Natural killer cell (primary cell): ENCODE data around the gene GPR142. TPM values are rescaled to one million over a fixed set of nuclear protein-coding genes. Genes with fewer than 3 reads are reported as not detected.

ENCODE experiments used
- ATAC-seq, 3 donors: fragments of 150-1000 bp in 2 of 3; fragments of 200-7000 bp in 1 of 3; cut with Tn5 transposase; 1 replicate in 1 of 3; 2 replicates in 2 of 3; pipeline ENCODE4 v1.10.0; 2021; ENCODE audit warnings: mild to moderate bottlenecking in 2 of 3, moderate library complexity in 2 of 3
- DNase-seq, 2 donors: peaks; one replicate each; pipeline versions ENCODE4 v3.0.0 to v3.0.0-alpha.2; 2013 to 2021; ENCODE audit warnings: mixed read lengths in 1 of 2
- H3K27ac ChIP-seq: one replicate; pipeline ENCODE4 v1.5.1; 2013; ENCODE audit warnings: mild to moderate bottlenecking, low read length
- H3K27me3 ChIP-seq: one replicate; pipeline ENCODE4 v1.6.1; 2013; ENCODE audit warnings: low read length; ENCODE audit not compliant: control insufficient read depth, insufficient read depth
- H3K36me3 ChIP-seq: one replicate; pipeline ENCODE4 v1.6.1; 2013; ENCODE audit warnings: low read length; ENCODE audit not compliant: control insufficient read depth, insufficient read depth
- H3K4me1 ChIP-seq: one replicate; pipeline ENCODE4 v1.6.1; 2013; ENCODE audit warnings: low read length; ENCODE audit not compliant: control insufficient read depth, insufficient read depth
- H3K4me3 ChIP-seq: one replicate; pipeline ENCODE4 v1.5.1; 2013; ENCODE audit warnings: low read length
- H3K9me3 ChIP-seq: one replicate; pipeline ENCODE4 v1.6.1; 2013; ENCODE audit warnings: low read length; ENCODE audit not compliant: control insufficient read depth, insufficient read depth
- H3K27ac Mint-ChIP-seq, 2 donors: one replicate each; pipeline ENCODE4 v1.8.0; 2022; ENCODE audit warnings: mild to moderate bottlenecking in 2 of 2, mixed read lengths in 2 of 2, moderate library complexity in 1 of 2
- H3K27me3 Mint-ChIP-seq, 2 donors: one replicate each; pipeline ENCODE4 v1.8.0; 2022; ENCODE audit warnings: low read depth in 2 of 2, mixed read lengths in 2 of 2
- H3K36me3 Mint-ChIP-seq: one replicate; pipeline ENCODE4 v1.8.0; 2022; ENCODE audit warnings: mixed read lengths
- H3K4me1 Mint-ChIP-seq, 2 donors: one replicate each; pipeline ENCODE4 v1.8.0; 2022; ENCODE audit warnings: mixed read lengths in 2 of 2
- H3K4me3 Mint-ChIP-seq: one replicate; pipeline ENCODE4 v1.8.0; 2022; ENCODE audit warnings: mild to moderate bottlenecking, moderate library complexity, mixed read lengths
- H3K9me3 Mint-ChIP-seq, 2 donors: one replicate each; pipeline ENCODE4 v1.8.0; 2022; ENCODE audit warnings: mixed read lengths in 2 of 2
- CTCF ChIP-seq: fragments of 200-600 bp; IDR thresholded peaks from one replicate; pipeline ENCODE4 v1.8.0; 2022; ENCODE audit warnings: antibody characterized with exemption
- WGBS: methylation state at CpG from one replicate; pipeline ENCODE4 v1.1.7; 2013; ENCODE audit warnings: missing lambda C conversion rate; ENCODE audit not compliant: insufficient coverage; 5-methylcytosine and 5-hydroxymethylcytosine counted together
- intact Hi-C: fragments of 100-400 bp; cut with micrococcal nuclease; formaldehyde crosslinking; loops from one replicate; pipeline ENCODE4 v1.14.2; 2022
- total RNA-seq, 4 donors: library from RNA; stranded (reverse); fragments of 120-200 nt in 1 of 4; gene quantifications; one replicate each; pipeline versions ENCODE4 v1.2.3 to v1.2.4, GENCODE V29; 2013 to 2022

GPR142 gene
- total RNA-seq, 3 donors from 2014 or later (not counting 1 experiment from before 2014, with no cell fraction given): not detected

- Mint-ChIP-seq H3K4me3 (peak within 1 kb of the TSS; percentile 68), H3K36me3 (no peaks in the 10 kb centered on the region), H3K9me3 (no peaks in the 10 kb centered on the region), H3K27me3 (peaks cover 0 to 15% of the 10 kb centered on the region in 2 donors), H3K27ac (peak within 1 kb of the TSS in 1 of 2 donors; percentile 53), H3K4me1 (peaks cover 14 to 25% of the 10 kb centered on the region in 2 donors)
- peaks cover 34% of the 10 kb centered on the region for H3K4me1 ChIP-seq
- WGBS: 1% methylated on average over 73 of the region's 73 CpGs
- peaks cover 15% of the 10 kb centered on the region for H3K27me3 ChIP-seq
- H3K4me3 ChIP-seq: peak within 1 kb of the TSS; percentile 19
- intact Hi-C loops: no loop called here
- H3K36me3 ChIP-seq: no peaks in the 10 kb centered on the region
- H3K9me3 ChIP-seq: no peaks in the 10 kb centered on the region
- no peak within 1 kb of the TSS for H3K27ac ChIP-seq
- DNase-seq: peak; percentile 53 to 76
- TF ChIP-seq CTCF: no peak
- peak; percentile 85 to 95 (median 95) for ATAC-seq
Measured at GRCh38 chr17:74325743-74326379, 41.4 kb upstream of the GPR142 start, which contains the start of gene KIF19. KIF19 (plus strand) TSS chr17:74326226; CDS start chr17:74326350, 124 bp downstream.

GRCh38 chr17:74326506-74326905 lies 40.8 kb upstream of the GPR142 start:
- Histone ChIP-seq H3K9me3 (no peaks in the 10 kb centered on the region), H3K36me3 (no peaks in the 10 kb centered on the region), H3K27me3 (peaks cover 15% of the 10 kb centered on the region), H3K27ac (no peak overlapping the region), H3K4me1 (peaks cover 34% of the 10 kb centered on the region), H3K4me3 (peak overlapping the region; percentile 19)
- Mint-ChIP-seq H3K36me3 (no peaks in the 10 kb centered on the region), H3K9me3 (no peaks in the 10 kb centered on the region), H3K27ac (peak overlapping the region in 1 of 2 donors; percentile 53), H3K27me3 (peaks cover 0 to 15% of the 10 kb centered on the region in 2 donors), H3K4me1 (peaks cover 14 to 25% of the 10 kb centered on the region in 2 donors), H3K4me3 (peak overlapping the region; percentile 64)
- DNase-seq (no peak), ATAC-seq (no peak)
- intact Hi-C loops: no loop called here
- TF ChIP-seq CTCF: no peak
- 40% methylated on average over 10 of the region's 10 CpGs for WGBS

- H3K27me3 Mint-ChIP-seq: peaks cover 0 to 4% of the 10 kb centered on the region in 2 donors
- Histone ChIP-seq H3K4me1 (peaks cover 34% of the 10 kb centered on the region), H3K4me3 (no peak overlapping the region), H3K27ac (no peak overlapping the region), H3K9me3 (no peaks in the 10 kb centered on the region), H3K27me3 (peaks cover 15% of the 10 kb centered on the region), H3K36me3 (no peaks in the 10 kb centered on the region)
- no peak for ATAC-seq
- TF ChIP-seq CTCF: no peak
- intact Hi-C loops: no loop called here
- no peaks in the 10 kb centered on the region for H3K9me3 Mint-ChIP-seq
- WGBS: 97% methylated on average over 3 of the region's 3 CpGs
- H3K27ac Mint-ChIP-seq: no peak overlapping the region
- no peaks in the 10 kb centered on the region for H3K36me3 Mint-ChIP-seq
- DNase-seq: no peak
- H3K4me1 Mint-ChIP-seq: peaks cover 14 to 25% of the 10 kb centered on the region in 2 donors
- H3K4me3 Mint-ChIP-seq: peak overlapping the region; percentile 6
Measured at GRCh38 chr17:74328487-74328886, 38.8 kb upstream of the GPR142 start.
